ENCODE results near the gene NR3C2. TPM values are rescaled to one million over a fixed set of nuclear protein-coding genes. Genes with fewer than 3 reads are reported as not detected.

NR3C2 gene
- polyA plus RNA-seq, 3 donors = 0.09 to 0.27 (median 0.20) TPM

DNA sequence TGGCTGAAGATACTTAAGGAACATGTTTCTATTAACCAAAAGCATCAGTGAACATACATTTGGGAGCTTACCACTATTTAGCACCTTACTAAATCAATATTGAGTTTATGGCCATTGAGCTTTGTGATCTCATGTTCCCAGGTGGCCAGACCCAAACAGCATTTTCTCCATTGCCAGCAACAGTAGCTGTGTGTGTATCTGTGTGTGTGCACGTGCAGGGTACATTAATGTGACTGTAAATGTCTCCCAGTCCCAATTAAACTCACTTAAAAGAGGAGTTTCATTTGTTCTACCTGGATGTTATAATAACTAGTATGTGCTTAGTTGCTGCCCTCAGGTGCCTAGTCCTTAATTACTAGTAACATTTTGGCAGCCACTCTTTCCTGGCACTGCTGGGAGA is 282.4 kb downstream of the NR3C2 start:
- DNase-seq = no peak

DNA sequence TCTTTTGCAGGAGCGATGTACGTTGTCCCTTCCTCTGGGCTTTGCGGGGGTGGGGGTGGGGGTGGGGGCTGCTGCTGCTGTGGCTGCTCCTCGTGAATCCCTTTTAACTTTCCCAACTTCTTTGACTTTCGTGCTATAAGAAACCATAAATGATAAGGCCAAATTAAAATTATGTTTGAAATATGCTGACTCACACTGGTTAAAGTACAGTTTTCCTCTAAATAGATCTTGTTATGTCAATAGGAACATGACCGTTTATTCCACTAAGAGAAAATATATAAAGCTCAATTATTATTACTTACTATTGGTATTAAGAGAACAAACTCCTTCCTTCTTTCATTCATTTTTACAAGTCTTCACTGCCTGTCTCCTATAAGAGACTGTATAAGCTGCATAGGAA is 287.4 kb downstream of the NR3C2 start:
- H3K36me3 Mint-ChIP-seq = no peaks in the 10 kb centered on the region
- TF ChIP-seq, protein P1, sequence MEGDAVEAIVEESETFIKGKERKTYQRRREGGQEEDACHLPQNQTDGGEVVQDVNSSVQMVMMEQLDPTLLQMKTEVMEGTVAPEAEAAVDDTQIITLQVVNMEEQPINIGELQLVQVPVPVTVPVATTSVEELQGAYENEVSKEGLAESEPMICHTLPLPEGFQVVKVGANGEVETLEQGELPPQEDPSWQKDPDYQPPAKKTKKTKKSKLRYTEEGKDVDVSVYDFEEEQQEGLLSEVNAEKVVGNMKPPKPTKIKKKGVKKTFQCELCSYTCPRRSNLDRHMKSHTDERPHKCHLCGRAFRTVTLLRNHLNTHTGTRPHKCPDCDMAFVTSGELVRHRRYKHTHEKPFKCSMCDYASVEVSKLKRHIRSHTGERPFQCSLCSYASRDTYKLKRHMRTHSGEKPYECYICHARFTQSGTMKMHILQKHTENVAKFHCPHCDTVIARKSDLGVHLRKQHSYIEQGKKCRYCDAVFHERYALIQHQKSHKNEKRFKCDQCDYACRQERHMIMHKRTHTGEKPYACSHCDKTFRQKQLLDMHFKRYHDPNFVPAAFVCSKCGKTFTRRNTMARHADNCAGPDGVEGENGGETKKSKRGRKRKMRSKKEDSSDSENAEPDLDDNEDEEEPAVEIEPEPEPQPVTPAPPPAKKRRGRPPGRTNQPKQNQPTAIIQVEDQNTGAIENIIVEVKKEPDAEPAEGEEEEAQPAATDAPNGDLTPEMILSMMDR (IDR thresholded peaks at IDR 0.05) = no peak
- no peak overlapping the region for H3K4me3 Mint-ChIP-seq
- no peak for DNase-seq
- Histone ChIP-seq H3K4me3 (replicated peaks in 1 of 3; ENCODE audit: low read depth in 2 of 3, low read length in 3 of 3) (no peak overlapping the region), H4K20me1 (ENCODE audit: insufficient read depth, low read length) (no peaks in the 10 kb centered on the region), H3K9ac (ENCODE audit: insufficient read depth, low read length, poor library complexity, severe bottlenecking) (no peak overlapping the region), H3K79me2 (ENCODE audit: insufficient read depth, low read length) (no peaks in the 10 kb centered on the region), H3K36me3 (replicated peaks in 1 of 2; ENCODE audit: control insufficient read depth in 1 of 2, insufficient read depth in 2 of 2, low read length in 2 of 2) (no peaks in the 10 kb centered on the region), H3K4me2 (replicated peaks; ENCODE audit: extremely low read depth, low read length, poor library complexity, severe bottlenecking) (no peak overlapping the region), H3K4me1 (ENCODE audit: control insufficient read depth in 1 of 2, insufficient read depth in 2 of 2, low read length in 2 of 2) (no peaks in the 10 kb centered on the region), H3K9me3 (replicated peaks in 1 of 2; ENCODE audit: control insufficient read depth in 1 of 2, insufficient read depth in 1 of 2, low read length in 2 of 2) (no peaks in the 10 kb centered on the region), H2AFZ (ENCODE audit: insufficient read depth, low read depth, low read length, poor library complexity, severe bottlenecking) (no peak overlapping the region), H3K27ac (ENCODE audit: low read depth in 1 of 2, low read length in 2 of 2) (no peak overlapping the region), H3K27me3 (ENCODE audit: control insufficient read depth in 2 of 2, insufficient read depth in 2 of 2, low read length in 2 of 2) (no peaks in the 10 kb centered on the region)
- H3K27ac Mint-ChIP-seq = no peak overlapping the region
- H3K9me3 Mint-ChIP-seq = peaks cover 0 to 3% (median 0%) of the 10 kb centered on the region in 7 donors
- no peaks in the 10 kb centered on the region for H3K4me1 Mint-ChIP-seq
- intact Hi-C loops (cut with micrococcal nuclease) = no loop called here
- WGBS (ENCODE audit: insufficient coverage) = no CpG with 5 or more reads among the region's 6 CpGs
- H3K27me3 Mint-ChIP-seq (ENCODE audit: low read depth in 3 of 3) = peaks cover under 1 to 2% (median 1%) of the 10 kb centered on the region in 3 donors

More for the DNA sequence above, 282.4 kb downstream of the NR3C2 start:
- Histone ChIP-seq H3K4me2 (replicated peaks; ENCODE audit: extremely low read depth, low read length, poor library complexity, severe bottlenecking) (no peak overlapping the region), H2AFZ (ENCODE audit: insufficient read depth, low read depth, low read length, poor library complexity, severe bottlenecking) (no peak overlapping the region), H3K9ac (ENCODE audit: insufficient read depth, low read length, poor library complexity, severe bottlenecking) (no peak overlapping the region), H3K27ac (ENCODE audit: low read depth in 1 of 2, low read length in 2 of 2) (no peak overlapping the region), H3K4me3 (replicated peaks in 1 of 3; ENCODE audit: low read depth in 2 of 3, low read length in 3 of 3) (no peak overlapping the region), H3K27me3 (ENCODE audit: control insufficient read depth in 2 of 2, insufficient read depth in 2 of 2, low read length in 2 of 2) (no peaks in the 10 kb centered on the region), H3K4me1 (ENCODE audit: control insufficient read depth in 1 of 2, insufficient read depth in 2 of 2, low read length in 2 of 2) (no peaks in the 10 kb centered on the region), H4K20me1 (ENCODE audit: insufficient read depth, low read length) (no peaks in the 10 kb centered on the region), H3K9me3 (replicated peaks in 1 of 2; ENCODE audit: control insufficient read depth in 1 of 2, insufficient read depth in 1 of 2, low read length in 2 of 2) (no peaks in the 10 kb centered on the region), H3K36me3 (replicated peaks in 1 of 2; ENCODE audit: control insufficient read depth in 1 of 2, insufficient read depth in 2 of 2, low read length in 2 of 2) (no peaks in the 10 kb centered on the region), H3K79me2 (ENCODE audit: insufficient read depth, low read length) (no peaks in the 10 kb centered on the region)
- Mint-ChIP-seq H3K27ac (no peak overlapping the region), H3K36me3 (no peaks in the 10 kb centered on the region), H3K4me1 (no peaks in the 10 kb centered on the region), H3K9me3 (peaks cover 0 to 3% (median 0%) of the 10 kb centered on the region in 7 donors), H3K27me3 (ENCODE audit: low read depth in 3 of 3) (peaks cover 0 to 2% (median 1%) of the 10 kb centered on the region in 3 donors), H3K4me3 (no peak overlapping the region)
- intact Hi-C loops (cut with micrococcal nuclease) = no loop called here
- TF ChIP-seq, protein P1 (IDR thresholded peaks at IDR 0.05) = no peak
- WGBS (ENCODE audit: insufficient coverage) = no CpG with 5 or more reads among the region's 1 CpG
